NT2/D1 (cell line): Measurements from ENCODE around the gene ZHX3.

Experiments used
- SUZ12 ChIP-seq: IDR thresholded peaks from 2 replicates; pipeline ENCODE4 v1.6.1; 2011; ENCODE audit not compliant: insufficient read length, insufficient read depth; ENCODE audit errors: extremely low read depth
- YY1 ChIP-seq: IDR thresholded peaks from 2 replicates; pipeline ENCODE4 v1.6.1; 2011; ENCODE audit not compliant: insufficient read length, insufficient read depth
- ZNF274 ChIP-seq: IDR thresholded peaks from 2 replicates; pipeline ENCODE4 v1.6.1; 2011; ENCODE audit warnings: mild to moderate bottlenecking, low read depth, low read length

GRCh38 chr20:41181567-41181966 is 136.0 kb downstream of the ZHX3 start:
- TF ChIP-seq ZNF274 (no peak), SUZ12 (no peak), YY1 (no peak)
